MM.1S (cell line): Measurements from ENCODE around the gene CIAO2B.

Experiments used
- DNase-seq: peaks from one replicate; pipeline ENCODE4 v3.0.0-alpha.2; 2015
- H2AFZ ChIP-seq: fragments of 300-600 bp; sonication (generic); 2 replicates; pipeline ENCODE4 v1.6.0; 2016; ENCODE audit warnings: antibody characterized with exemption, low read length
- H3F3A ChIP-seq: fragments of 300-600 bp; sonication (generic); 2 replicates; pipeline ENCODE4 v1.6.1; 2016; ENCODE audit warnings: mild to moderate bottlenecking, antibody characterized with exemption, low read length, moderate library complexity, mixed read lengths; ENCODE audit not compliant: insufficient read depth
- H3K27ac ChIP-seq: fragments of 300-600 bp; sonication (generic); 2 replicates; pipeline ENCODE4 v1.5.1; 2016; ENCODE audit warnings: mild to moderate bottlenecking, low read length
- H3K27me3 ChIP-seq: fragments of 300-600 bp; sonication (generic); replicated peaks from 2 replicates; pipeline ENCODE4 v1.6.0; 2016; ENCODE audit warnings: low read length; ENCODE audit not compliant: insufficient read depth
- H3K36me3 ChIP-seq: fragments of 300-600 bp; sonication (generic); replicated peaks from 2 replicates; pipeline ENCODE4 v1.6.1; 2016; ENCODE audit warnings: mild to moderate bottlenecking, low read length, mixed read lengths; ENCODE audit not compliant: insufficient read depth
- H3K4me1 ChIP-seq: fragments of 300-600 bp; sonication (generic); 2 replicates; pipeline ENCODE4 v1.6.1; 2016; ENCODE audit warnings: low read length, mixed read lengths
- H3K4me2 ChIP-seq: fragments of 300-600 bp; sonication (generic); 2 replicates; pipeline ENCODE4 v1.6.0; 2016; ENCODE audit warnings: low read depth, low read length
- H3K4me3 ChIP-seq: fragments of 300-600 bp; sonication (generic); 2 replicates; pipeline ENCODE4 v1.5.1; 2016; ENCODE audit warnings: low read length, mixed read lengths
- H3K79me2 ChIP-seq: fragments of 300-600 bp; sonication (generic); 2 replicates; pipeline ENCODE4 v1.6.1; 2016; ENCODE audit warnings: mixed run types, low read length, mixed read lengths
- H3K9ac ChIP-seq: fragments of 300-600 bp; sonication (generic); 2 replicates; pipeline ENCODE4 v1.6.1; 2016; ENCODE audit warnings: low read length, mixed read lengths
- H3K9me2 ChIP-seq: fragments of 300-600 bp; sonication (generic); replicated peaks from 2 replicates; pipeline ENCODE4 v1.6.1; 2016; ENCODE audit warnings: mild to moderate bottlenecking, low read length, mixed read lengths; ENCODE audit not compliant: insufficient read depth
- H3K9me3 ChIP-seq: fragments of 300-600 bp; sonication (generic); replicated peaks from 2 replicates; pipeline ENCODE4 v1.6.1; 2016; ENCODE audit warnings: mild to moderate bottlenecking, low read length, mixed read lengths; ENCODE audit not compliant: insufficient read depth
- H4K20me1 ChIP-seq: fragments of 300-600 bp; sonication (generic); 2 replicates; pipeline ENCODE4 v1.6.1; 2016; ENCODE audit warnings: mild to moderate bottlenecking, low read length, moderate library complexity, mixed read lengths; ENCODE audit not compliant: insufficient read depth
- CTCF ChIP-seq: fragments of 300-600 bp; sonication (generic); IDR thresholded peaks from 2 replicates; pipeline ENCODE4 v1.5.1; 2016; ENCODE audit warnings: antibody characterized with exemption, low read length, mixed read lengths
- EZH2 ChIP-seq: fragments of 300-600 bp; sonication (generic); optimal IDR thresholded peaks from 2 replicates; pipeline ENCODE3; 2017; ENCODE audit warnings: low read depth, mild to moderate bottlenecking, antibody characterized with exemption, low read length, mixed read lengths
- EZH2phosphoT487 ChIP-seq: fragments of 300-600 bp; sonication (generic); IDR thresholded peaks from 2 replicates; pipeline ENCODE4 v1.6.1; 2018; ENCODE audit warnings: antibody characterized with exemption, low read length

The CIAO2B gene

DNA sequence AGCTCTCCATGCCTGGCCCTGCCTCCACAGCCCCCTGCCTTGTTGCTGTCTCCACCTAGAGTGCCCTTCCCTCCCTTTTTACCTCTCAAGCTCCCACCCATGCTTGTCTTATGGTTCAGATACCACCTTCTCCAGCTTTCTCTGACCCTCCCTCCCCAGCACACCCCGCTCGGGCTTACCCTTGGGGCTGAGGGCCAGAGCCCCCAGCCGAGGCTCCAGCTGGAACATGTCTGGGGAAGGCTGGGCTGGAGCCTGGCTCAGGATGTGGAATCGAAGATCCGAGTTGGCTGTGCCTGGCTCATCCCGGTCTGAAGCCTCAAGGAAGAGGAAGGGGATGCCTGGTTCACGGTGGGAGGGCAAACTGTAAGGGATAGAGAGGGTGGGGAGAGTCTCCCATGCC, 19.2 kb downstream of the CIAO2B start:
- H3K4me1 ChIP-seq: no peaks in the 10 kb centered on the region
- no peaks in the 10 kb centered on the region for H3K79me2 ChIP-seq
- H3K9me3 ChIP-seq: no peaks in the 10 kb centered on the region
- H3K27me3 ChIP-seq: peaks cover 52% of the 10 kb centered on the region
- no peak overlapping the region for H3K4me2 ChIP-seq
- no peaks in the 10 kb centered on the region for H4K20me1 ChIP-seq
- TF ChIP-seq EZH2 (no peak), CTCF (no peak), EZH2phosphoT487 (no peak)
- H3K4me3 ChIP-seq: no peak overlapping the region
- H2AFZ ChIP-seq: no peak overlapping the region
- H3K9me2 ChIP-seq: no peaks in the 10 kb centered on the region
- no peaks in the 10 kb centered on the region for H3F3A ChIP-seq
- DNase-seq: no peak
- H3K27ac ChIP-seq: no peak overlapping the region
- no peak overlapping the region for H3K9ac ChIP-seq
- H3K36me3 ChIP-seq: no peaks in the 10 kb centered on the region

- no peak for DNase-seq
- Histone ChIP-seq H3K9me3 (no peaks in the 10 kb centered on the region), H3K79me2 (no peaks in the 10 kb centered on the region), H2AFZ (no peak overlapping the region), H3K9ac (no peak overlapping the region), H3K9me2 (no peaks in the 10 kb centered on the region), H3K27me3 (peaks cover 47% of the 10 kb centered on the region), H3K4me3 (no peak overlapping the region), H3K27ac (no peak overlapping the region), H4K20me1 (no peaks in the 10 kb centered on the region), H3K4me1 (no peaks in the 10 kb centered on the region), H3K4me2 (no peak overlapping the region), H3K36me3 (no peaks in the 10 kb centered on the region), H3F3A (no peaks in the 10 kb centered on the region)
- TF ChIP-seq EZH2 (no peak), CTCF (no peak), EZH2phosphoT487 (no peak)
Observed at GRCh38 chr16:66914541-66914940, 19.7 kb downstream of the CIAO2B start.

GRCh38 chr16:66913711-66914110, 20.5 kb downstream of the CIAO2B start:
- no peak overlapping the region for H3K27ac ChIP-seq
- no peaks in the 10 kb centered on the region for H3K4me1 ChIP-seq
- H3K4me2 ChIP-seq: no peak overlapping the region
- no peaks in the 10 kb centered on the region for H3F3A ChIP-seq
- no peaks in the 10 kb centered on the region for H3K9me2 ChIP-seq
- no peak for TF ChIP-seq CTCF
- H4K20me1 ChIP-seq: no peaks in the 10 kb centered on the region
- H3K9ac ChIP-seq: no peak overlapping the region
- peaks cover 44% of the 10 kb centered on the region for H3K27me3 ChIP-seq
- no peaks in the 10 kb centered on the region for H3K36me3 ChIP-seq
- H3K79me2 ChIP-seq: no peaks in the 10 kb centered on the region
- no peaks in the 10 kb centered on the region for H3K9me3 ChIP-seq
- no peak overlapping the region for H2AFZ ChIP-seq
- no peak overlapping the region for H3K4me3 ChIP-seq
- no peak for DNase-seq
